Type B pancreatic cell (in vitro differentiated cells): ENCODE measurements around the gene CLDN25. TPM values are rescaled to one million over a fixed set of nuclear protein-coding genes. Genes with fewer than 3 reads are reported as not detected.

Source experiments
- DNase-seq: peaks from one replicate; pipeline ENCODE4 v3.0.0; 2021; ENCODE audit warnings: mixed read lengths; ENCODE audit not compliant: unreplicated experiment; ENCODE audit errors: extremely low spot score
- H3K27ac Mint-ChIP-seq: 2 replicates; pipeline ENCODE4 v1.8.0; 2021; ENCODE audit warnings: mild to moderate bottlenecking, mixed read lengths
- H3K27me3 Mint-ChIP-seq: 2 replicates; pipeline ENCODE4 v1.8.0; 2021; ENCODE audit warnings: mixed read lengths
- H3K36me3 Mint-ChIP-seq: 2 replicates; pipeline ENCODE4 v1.8.0; 2021; ENCODE audit warnings: mixed read lengths
- H3K4me1 Mint-ChIP-seq: one replicate; pipeline ENCODE4 v1.8.0; 2021; ENCODE audit warnings: mixed read lengths; ENCODE audit not compliant: unreplicated experiment
- H3K4me3 Mint-ChIP-seq: 2 replicates; pipeline ENCODE4 v1.8.0; 2021; ENCODE audit warnings: mild to moderate bottlenecking, mixed read lengths
- H3K9me3 Mint-ChIP-seq: 2 replicates; pipeline ENCODE4 v1.8.0; 2021; ENCODE audit warnings: mixed read lengths
- long read RNA-seq: library from polyadenylated mRNA; unstranded; transcript quantifications from one replicate; pipeline ENCODE4 v2.0.0, GENCODE V29; 2020
- total RNA-seq: library from RNA; stranded (reverse); gene quantifications from 2 replicates; pipeline ENCODE4 v1.2.1, GENCODE V29; 2021; ENCODE audit warnings: low replicate concordance
- TF ChIP-seq, protein P1 (sequence below): fragments of 200-600 bp; sonication (generic); conservative IDR thresholded peaks from 2 replicates; pipeline ENCODE4 v1.5.0; 2021; ENCODE audit warnings: antibody characterized with exemption, mild to moderate bottlenecking

CLDN25 gene
- not detected in 2 replicates for total RNA-seq
- long read RNA-seq, result 0 reads

DNA sequence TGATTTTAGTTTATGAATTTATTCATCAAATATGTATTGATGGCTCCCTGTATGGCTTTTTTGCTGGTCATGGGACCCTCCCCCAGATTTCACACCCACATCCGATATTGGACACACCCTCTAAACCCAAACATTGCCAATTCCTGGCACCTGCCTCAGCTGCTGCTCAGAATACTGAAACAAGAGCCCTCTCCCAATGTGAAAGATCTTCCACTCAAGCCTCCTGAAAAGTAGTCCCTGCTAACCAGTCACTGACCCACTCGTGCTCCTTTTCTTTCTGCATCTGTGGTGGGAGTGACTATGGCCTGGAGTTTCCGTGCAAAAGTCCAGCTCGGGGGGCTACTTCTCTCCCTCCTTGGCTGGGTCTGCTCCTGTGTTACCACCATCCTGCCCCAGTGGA is at the start of gene CLDN25:
CLDN25 (plus strand) TSS at position 301 of the 400 bp plus-strand sequence; CDS start at position 301, 0 bp downstream.
- no peak for DNase-seq
- Mint-ChIP-seq H3K36me3 (no peaks in the 10 kb centered on the region), H3K4me3 (no peak within 1 kb of the TSS), H3K27ac (no peak within 1 kb of the TSS), H3K27me3 (peaks cover 57% of the 10 kb centered on the region), H3K4me1 (no peaks in the 10 kb centered on the region), H3K9me3 (no peaks in the 10 kb centered on the region)
- TF ChIP-seq, protein P1, sequence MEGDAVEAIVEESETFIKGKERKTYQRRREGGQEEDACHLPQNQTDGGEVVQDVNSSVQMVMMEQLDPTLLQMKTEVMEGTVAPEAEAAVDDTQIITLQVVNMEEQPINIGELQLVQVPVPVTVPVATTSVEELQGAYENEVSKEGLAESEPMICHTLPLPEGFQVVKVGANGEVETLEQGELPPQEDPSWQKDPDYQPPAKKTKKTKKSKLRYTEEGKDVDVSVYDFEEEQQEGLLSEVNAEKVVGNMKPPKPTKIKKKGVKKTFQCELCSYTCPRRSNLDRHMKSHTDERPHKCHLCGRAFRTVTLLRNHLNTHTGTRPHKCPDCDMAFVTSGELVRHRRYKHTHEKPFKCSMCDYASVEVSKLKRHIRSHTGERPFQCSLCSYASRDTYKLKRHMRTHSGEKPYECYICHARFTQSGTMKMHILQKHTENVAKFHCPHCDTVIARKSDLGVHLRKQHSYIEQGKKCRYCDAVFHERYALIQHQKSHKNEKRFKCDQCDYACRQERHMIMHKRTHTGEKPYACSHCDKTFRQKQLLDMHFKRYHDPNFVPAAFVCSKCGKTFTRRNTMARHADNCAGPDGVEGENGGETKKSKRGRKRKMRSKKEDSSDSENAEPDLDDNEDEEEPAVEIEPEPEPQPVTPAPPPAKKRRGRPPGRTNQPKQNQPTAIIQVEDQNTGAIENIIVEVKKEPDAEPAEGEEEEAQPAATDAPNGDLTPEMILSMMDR, result no peak

DNA sequence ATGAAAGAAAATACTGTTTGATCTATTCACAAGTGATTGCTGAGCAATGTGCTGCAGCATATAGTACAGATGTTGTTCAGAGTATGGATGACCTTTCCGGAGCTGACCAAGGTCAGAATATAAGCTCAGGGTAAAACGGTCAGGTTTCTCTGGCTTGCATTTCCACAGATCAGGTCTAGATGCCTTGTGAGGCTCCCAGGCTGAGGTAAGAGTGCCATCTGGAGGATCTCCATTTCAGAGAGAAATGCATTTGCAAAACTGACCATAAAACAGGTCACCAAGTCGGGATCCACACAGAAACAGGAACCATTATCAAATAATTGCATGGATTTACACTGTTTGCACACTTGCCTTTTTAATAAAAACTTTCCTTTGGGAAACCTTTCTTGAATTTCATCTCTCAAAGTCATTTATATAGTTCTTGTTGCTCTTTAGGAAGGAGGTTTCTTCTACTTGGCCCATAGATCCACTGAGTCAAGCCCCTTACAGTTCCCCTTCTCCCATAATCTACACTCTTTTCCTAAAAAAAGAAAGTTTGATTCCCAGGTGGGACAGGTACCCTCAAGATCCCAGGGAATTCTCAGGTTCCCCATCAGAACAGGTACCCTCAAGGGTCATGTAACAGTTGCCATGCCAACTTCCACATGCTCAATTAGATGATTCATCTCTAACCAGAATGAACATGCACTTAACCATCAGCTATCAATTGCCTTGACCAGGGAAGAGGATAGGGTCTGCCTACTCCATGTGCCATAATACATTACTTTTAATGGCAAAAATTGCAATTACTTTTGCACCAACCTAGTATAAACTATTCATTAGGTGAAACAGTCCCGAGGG is 48.5 kb upstream of the CLDN25 start:
- no peak overlapping the region for H3K27ac Mint-ChIP-seq
- H3K36me3 Mint-ChIP-seq, result peaks cover 13% of the 10 kb centered on the region
- no peaks in the 10 kb centered on the region for H3K27me3 Mint-ChIP-seq
- DNase-seq, result no peak
- H3K4me1 Mint-ChIP-seq, result peaks cover 10% of the 10 kb centered on the region
- TF ChIP-seq, protein P1, result peak; percentile 75
- no peak overlapping the region for H3K4me3 Mint-ChIP-seq
- no peaks in the 10 kb centered on the region for H3K9me3 Mint-ChIP-seq

DNA sequence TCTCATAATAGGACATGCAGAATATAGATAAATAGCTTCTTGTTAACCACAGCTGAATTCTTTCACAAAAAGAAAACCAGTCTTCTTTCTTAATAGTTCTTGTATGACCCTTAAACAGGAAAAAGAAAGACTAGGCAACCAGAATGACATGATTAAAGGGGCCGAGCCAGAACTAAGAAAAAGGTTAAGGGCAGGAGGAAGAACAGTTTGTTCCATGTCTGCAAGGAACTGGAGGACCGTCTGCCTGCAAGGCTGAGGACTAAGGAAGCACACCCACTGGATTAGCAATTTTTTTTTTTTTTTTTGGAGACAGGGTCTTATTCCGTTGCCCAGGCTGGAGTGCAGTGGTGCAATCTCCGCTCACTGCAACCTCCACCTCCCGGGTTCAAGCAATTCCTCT is 47.5 kb upstream of the CLDN25 start:
- no peak overlapping the region for H3K27ac Mint-ChIP-seq
- H3K27me3 Mint-ChIP-seq, result no peaks in the 10 kb centered on the region
- H3K4me1 Mint-ChIP-seq, result peaks cover 9% of the 10 kb centered on the region
- peaks cover 20% of the 10 kb centered on the region for H3K36me3 Mint-ChIP-seq
- no peaks in the 10 kb centered on the region for H3K9me3 Mint-ChIP-seq
- DNase-seq, result no peak
- H3K4me3 Mint-ChIP-seq, result no peak overlapping the region
- TF ChIP-seq, protein P1, result no peak

DNA sequence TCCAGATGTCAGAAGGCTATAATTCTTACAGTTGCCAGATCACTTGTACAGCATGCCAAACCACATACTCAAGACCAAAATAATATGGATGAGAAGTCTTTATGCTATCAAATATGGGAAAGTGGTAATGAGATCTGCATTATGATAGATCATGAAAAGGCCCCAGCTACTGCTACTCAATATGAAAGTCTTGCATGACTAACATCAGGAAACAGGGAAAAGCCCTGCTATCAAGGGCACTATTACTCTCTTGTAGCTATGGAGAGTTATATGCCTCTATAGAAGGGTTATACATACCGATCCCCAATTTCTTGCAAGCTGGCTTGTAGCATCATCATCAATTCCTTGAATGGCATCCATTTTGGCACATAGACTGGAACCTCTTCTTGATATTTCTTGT is 43.3 kb upstream of the CLDN25 start:
- H3K27ac Mint-ChIP-seq, result no peak overlapping the region
- no peaks in the 10 kb centered on the region for H3K9me3 Mint-ChIP-seq
- no peaks in the 10 kb centered on the region for H3K27me3 Mint-ChIP-seq
- no peaks in the 10 kb centered on the region for H3K4me1 Mint-ChIP-seq
- no peak for DNase-seq
- H3K4me3 Mint-ChIP-seq, result no peak overlapping the region
- TF ChIP-seq, protein P1, result no peak
- peaks cover 26% of the 10 kb centered on the region for H3K36me3 Mint-ChIP-seq

DNA sequence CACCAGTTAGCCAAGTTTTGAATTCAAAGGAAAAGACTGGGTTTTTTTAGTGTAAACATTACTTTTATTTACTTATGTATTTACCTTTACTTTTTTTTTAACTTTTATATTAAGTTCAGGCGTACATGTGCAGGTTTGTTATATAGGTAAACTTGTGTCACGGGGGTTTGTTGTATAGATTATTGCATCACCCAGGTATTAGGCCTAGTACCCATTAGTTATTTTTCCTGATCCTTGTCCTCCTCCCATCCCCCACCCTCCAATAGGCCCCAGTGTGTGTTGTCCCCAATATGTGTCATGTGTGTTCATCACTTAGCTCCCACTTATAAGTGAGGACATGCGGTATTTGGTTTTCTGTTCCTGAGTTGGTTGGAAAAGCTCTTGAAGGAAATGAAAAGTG is 26.7 kb upstream of the CLDN25 start:
- Mint-ChIP-seq H3K27me3 (no peaks in the 10 kb centered on the region), H3K27ac (no peak overlapping the region), H3K4me1 (no peaks in the 10 kb centered on the region), H3K9me3 (no peaks in the 10 kb centered on the region), H3K36me3 (peaks cover 26% of the 10 kb centered on the region), H3K4me3 (no peak overlapping the region)
- no peak for DNase-seq
- TF ChIP-seq, protein P1, result no peak
